Measurements from ENCODE around the gene SYNGR1. TPM values are rescaled to one million over a fixed set of nuclear protein-coding genes. Genes with fewer than 3 reads are reported as not detected.

SYNGR1 gene
- total RNA-seq, 1 experiment from 2014 or later, result 17.8 TPM

DNA sequence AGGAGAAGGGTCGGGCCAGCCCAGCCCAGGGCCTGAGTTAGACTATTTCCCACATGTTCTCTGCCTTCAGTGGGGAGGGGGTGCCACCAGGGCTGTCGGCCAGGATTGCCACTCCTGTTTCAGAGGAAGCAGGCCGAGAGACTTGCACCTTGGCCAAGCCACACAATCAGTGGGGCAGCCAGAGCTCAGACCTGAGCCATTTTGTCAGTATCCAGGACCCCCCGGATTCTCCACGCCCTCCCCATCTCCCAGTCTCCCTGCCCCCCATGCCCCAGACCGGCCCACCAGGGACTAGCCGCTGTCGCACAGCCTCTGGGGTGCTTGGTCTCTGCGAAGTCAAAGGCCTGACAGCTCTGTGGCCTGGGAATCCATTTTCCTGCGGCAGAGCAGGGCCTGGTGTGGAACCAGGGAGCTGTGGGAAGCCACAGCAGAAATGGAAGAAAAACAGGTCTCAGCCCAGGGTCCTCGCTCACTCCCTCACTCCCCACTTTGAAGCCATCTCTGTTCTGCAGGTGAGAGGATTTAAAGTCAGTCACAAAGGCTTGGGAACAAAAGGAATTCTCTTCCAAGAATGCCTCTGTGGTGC is 81.5 kb downstream of the SYNGR1 start:
- ChIA-PET CTCF (no interaction called here), POLR2A (no interaction called here)
- in situ Hi-C loops (cut with HindIII; ENCODE audit: low pct_unique_long_range_greater_than_20kb, low sequenced_read_pairs), result no loop called here
- H3K36me3 ChIP-seq (ENCODE audit: control insufficient read depth, insufficient read depth, low read length), result no peaks in the 10 kb centered on the region; the same call in 1 of the 2 replicates
- H3K9me3 ChIP-seq (ENCODE audit: control insufficient read depth, insufficient read depth, low read depth, low read length), result no peaks in the 10 kb centered on the region
- H3K4me1 ChIP-seq (ENCODE audit: control insufficient read depth, insufficient read depth, low read length), result no peaks in the 10 kb centered on the region
- TF ChIP-seq SIN3A (IDR thresholded peaks at IDR 0.05; ENCODE audit: borderline replicate concordance, insufficient read depth, low read depth, low read length) (no peak), TCF7L2 (IDR thresholded peaks at IDR 0.05; ENCODE audit: low read depth, low read length) (no peak), POLR2AphosphoS5 (IDR thresholded peaks at IDR 0.05; ENCODE audit: low read depth, low read length) (no peak)
- TF ChIP-seq, protein P1, sequence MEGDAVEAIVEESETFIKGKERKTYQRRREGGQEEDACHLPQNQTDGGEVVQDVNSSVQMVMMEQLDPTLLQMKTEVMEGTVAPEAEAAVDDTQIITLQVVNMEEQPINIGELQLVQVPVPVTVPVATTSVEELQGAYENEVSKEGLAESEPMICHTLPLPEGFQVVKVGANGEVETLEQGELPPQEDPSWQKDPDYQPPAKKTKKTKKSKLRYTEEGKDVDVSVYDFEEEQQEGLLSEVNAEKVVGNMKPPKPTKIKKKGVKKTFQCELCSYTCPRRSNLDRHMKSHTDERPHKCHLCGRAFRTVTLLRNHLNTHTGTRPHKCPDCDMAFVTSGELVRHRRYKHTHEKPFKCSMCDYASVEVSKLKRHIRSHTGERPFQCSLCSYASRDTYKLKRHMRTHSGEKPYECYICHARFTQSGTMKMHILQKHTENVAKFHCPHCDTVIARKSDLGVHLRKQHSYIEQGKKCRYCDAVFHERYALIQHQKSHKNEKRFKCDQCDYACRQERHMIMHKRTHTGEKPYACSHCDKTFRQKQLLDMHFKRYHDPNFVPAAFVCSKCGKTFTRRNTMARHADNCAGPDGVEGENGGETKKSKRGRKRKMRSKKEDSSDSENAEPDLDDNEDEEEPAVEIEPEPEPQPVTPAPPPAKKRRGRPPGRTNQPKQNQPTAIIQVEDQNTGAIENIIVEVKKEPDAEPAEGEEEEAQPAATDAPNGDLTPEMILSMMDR (IDR thresholded peaks at IDR 0.05), result no peak
- TF ChIP-seq, protein P2, sequence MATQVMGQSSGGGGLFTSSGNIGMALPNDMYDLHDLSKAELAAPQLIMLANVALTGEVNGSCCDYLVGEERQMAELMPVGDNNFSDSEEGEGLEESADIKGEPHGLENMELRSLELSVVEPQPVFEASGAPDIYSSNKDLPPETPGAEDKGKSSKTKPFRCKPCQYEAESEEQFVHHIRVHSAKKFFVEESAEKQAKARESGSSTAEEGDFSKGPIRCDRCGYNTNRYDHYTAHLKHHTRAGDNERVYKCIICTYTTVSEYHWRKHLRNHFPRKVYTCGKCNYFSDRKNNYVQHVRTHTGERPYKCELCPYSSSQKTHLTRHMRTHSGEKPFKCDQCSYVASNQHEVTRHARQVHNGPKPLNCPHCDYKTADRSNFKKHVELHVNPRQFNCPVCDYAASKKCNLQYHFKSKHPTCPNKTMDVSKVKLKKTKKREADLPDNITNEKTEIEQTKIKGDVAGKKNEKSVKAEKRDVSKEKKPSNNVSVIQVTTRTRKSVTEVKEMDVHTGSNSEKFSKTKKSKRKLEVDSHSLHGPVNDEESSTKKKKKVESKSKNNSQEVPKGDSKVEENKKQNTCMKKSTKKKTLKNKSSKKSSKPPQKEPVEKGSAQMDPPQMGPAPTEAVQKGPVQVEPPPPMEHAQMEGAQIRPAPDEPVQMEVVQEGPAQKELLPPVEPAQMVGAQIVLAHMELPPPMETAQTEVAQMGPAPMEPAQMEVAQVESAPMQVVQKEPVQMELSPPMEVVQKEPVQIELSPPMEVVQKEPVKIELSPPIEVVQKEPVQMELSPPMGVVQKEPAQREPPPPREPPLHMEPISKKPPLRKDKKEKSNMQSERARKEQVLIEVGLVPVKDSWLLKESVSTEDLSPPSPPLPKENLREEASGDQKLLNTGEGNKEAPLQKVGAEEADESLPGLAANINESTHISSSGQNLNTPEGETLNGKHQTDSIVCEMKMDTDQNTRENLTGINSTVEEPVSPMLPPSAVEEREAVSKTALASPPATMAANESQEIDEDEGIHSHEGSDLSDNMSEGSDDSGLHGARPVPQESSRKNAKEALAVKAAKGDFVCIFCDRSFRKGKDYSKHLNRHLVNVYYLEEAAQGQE (IDR thresholded peaks at IDR 0.05; ENCODE audit: insufficient read depth in 1 of 2, low read depth in 2 of 2, low read length in 1 of 2), result no peak
- no TSS peak for BruUV-seq (replicated peaks)
- H3K27ac ChIP-seq (ENCODE audit: low read length), result no peak overlapping the region
- H3K27me3 ChIP-seq (ENCODE audit: control insufficient read depth, insufficient read depth, low read length), result no peaks in the 10 kb centered on the region
- no peak for DNase-seq (ENCODE audit: low read depth, low spot score)
- H3K4me3 ChIP-seq (ENCODE audit: low read depth in 2 of 2, low read length in 2 of 2), result no peak overlapping the region
- intact Hi-C loops (cut with micrococcal nuclease; ENCODE audit: unreplicated experiment), result no loop called here
- ATAC-seq, result no peak

DNA sequence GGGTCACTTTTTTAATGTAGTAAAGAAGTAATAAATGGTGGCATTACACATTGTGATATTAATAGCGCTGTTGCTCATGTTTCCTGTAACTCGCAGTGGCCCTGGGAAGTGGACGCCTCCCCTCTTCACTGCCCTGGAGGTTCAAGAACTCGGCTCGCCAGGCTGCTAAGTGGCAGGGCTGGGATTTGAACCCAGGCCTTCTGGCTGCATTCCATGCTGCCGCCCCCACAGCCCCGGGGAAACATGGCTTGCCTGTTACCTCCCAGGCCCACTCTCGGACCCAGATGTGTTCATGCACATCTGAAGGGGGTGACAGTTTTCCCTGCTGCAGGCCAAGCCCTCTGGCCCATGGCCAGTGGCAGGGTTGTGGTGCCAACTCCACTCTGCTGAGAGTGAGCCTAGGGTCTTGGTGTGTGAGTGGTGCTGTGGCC is 82.0 kb downstream of the SYNGR1 start:
- POLR2A ChIA-PET, result no interaction called here
- in situ Hi-C loops (cut with HindIII; ENCODE audit: low pct_unique_long_range_greater_than_20kb, low sequenced_read_pairs) (no loop called here), intact Hi-C loops (cut with micrococcal nuclease; ENCODE audit: unreplicated experiment) (no loop called here)
- no peaks in the 10 kb centered on the region; the same call in 1 of the 2 replicates for H3K36me3 ChIP-seq (ENCODE audit: control insufficient read depth, insufficient read depth, low read length)
- H3K27ac ChIP-seq (ENCODE audit: low read length), result no peak overlapping the region
- TF ChIP-seq, protein P1 (IDR thresholded peaks at IDR 0.05), result no peak
- TF ChIP-seq POLR2AphosphoS5 (IDR thresholded peaks at IDR 0.05; ENCODE audit: low read depth, low read length) (no peak), SIN3A (IDR thresholded peaks at IDR 0.05; ENCODE audit: borderline replicate concordance, insufficient read depth, low read depth, low read length) (no peak), TCF7L2 (IDR thresholded peaks at IDR 0.05; ENCODE audit: low read depth, low read length) (no peak)
- TF ChIP-seq, protein P2 (IDR thresholded peaks at IDR 0.05; ENCODE audit: insufficient read depth in 1 of 2, low read depth in 2 of 2, low read length in 1 of 2), result no peak
- BruUV-seq (replicated peaks), result no TSS peak
- CTCF ChIA-PET, result no interaction called here
- H3K4me1 ChIP-seq (ENCODE audit: control insufficient read depth, insufficient read depth, low read length), result peaks cover 3% of the 10 kb centered on the region
- H3K9me3 ChIP-seq (ENCODE audit: control insufficient read depth, insufficient read depth, low read depth, low read length), result no peaks in the 10 kb centered on the region
- DNase-seq (ENCODE audit: low read depth, low spot score) (no peak), ATAC-seq (no peak)
- H3K4me3 ChIP-seq (ENCODE audit: low read depth in 2 of 2, low read length in 2 of 2), result no peak overlapping the region
- H3K27me3 ChIP-seq (ENCODE audit: control insufficient read depth, insufficient read depth, low read length), result no peaks in the 10 kb centered on the region
